IMR-90 (cell line): Measurements from ENCODE around the gene MTR.

Experiments used
- CEBPB ChIP-seq: IDR thresholded peaks from 2 replicates; pipeline ENCODE4 v1.6.1; 2012; ENCODE audit warnings: low read depth, low read length, improper control_type of control experiment
- CHD1 ChIP-seq: IDR thresholded peaks from 2 replicates; pipeline ENCODE4 v1.6.1; 2012; ENCODE audit warnings: low read depth, low read length, improper control_type of control experiment
- FOS ChIP-seq: fragments of 150-350 bp; IDR thresholded peaks from 2 replicates; pipeline ENCODE4 v1.6.1; 2016; ENCODE audit warnings: low read depth, low read length
- MAZ ChIP-seq: IDR thresholded peaks from 2 replicates; pipeline ENCODE4 v1.6.1; 2012; ENCODE audit warnings: low read depth, mild to moderate bottlenecking, low read length, improper control_type of control experiment, moderate library complexity, borderline replicate concordance
- MXI1 ChIP-seq: IDR thresholded peaks from 2 replicates; pipeline ENCODE4 v1.6.1; 2012; ENCODE audit warnings: low read depth, mild to moderate bottlenecking, low read length, moderate library complexity, borderline replicate concordance
- POLR2A ChIP-seq: IDR thresholded peaks from 2 replicates; pipeline ENCODE4 v1.6.1; 2012; ENCODE audit warnings: mild to moderate bottlenecking, low read depth, low read length
- SMC3 ChIP-seq: fragments of 150-350 bp; IDR thresholded peaks from 2 replicates; pipeline ENCODE4 v1.6.1; 2016; ENCODE audit warnings: low read depth, mild to moderate bottlenecking, antibody characterized with exemption, low read length, moderate library complexity
- TF ChIP-seq, protein P1 (sequence below): conservative IDR thresholded peaks from 2 replicates; pipeline ENCODE4 v1.5.1; 2012; ENCODE audit warnings: mild to moderate bottlenecking, low read depth, low read length, improper control_type of control experiment
- TF ChIP-seq, protein P2 (sequence below): fragments of 150-350 bp; IDR thresholded peaks from 2 replicates; pipeline ENCODE4 v1.6.1; 2017; ENCODE audit warnings: mild to moderate bottlenecking, antibody characterized with exemption, low read length, low read depth

DNA sequence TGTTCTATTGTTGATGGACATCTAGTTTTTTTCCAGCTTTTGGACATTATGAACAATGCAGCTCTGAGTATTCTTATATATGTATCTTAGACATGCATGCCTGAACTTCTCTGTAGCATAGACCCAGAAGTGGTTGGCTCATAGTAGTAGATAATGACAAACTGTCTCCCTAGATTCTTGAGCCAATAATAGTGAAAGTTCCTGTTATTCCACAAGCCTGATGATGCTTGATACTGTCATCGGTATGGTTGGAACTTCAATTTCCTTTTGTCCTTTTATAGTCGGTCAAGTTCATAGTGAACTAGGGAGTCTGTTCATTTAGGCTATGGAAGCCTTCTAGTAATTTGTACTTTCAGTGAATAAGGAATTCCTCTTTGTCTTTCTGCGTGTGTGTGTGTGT is 56.8 kb downstream of the MTR start:
- TF ChIP-seq, protein P1, sequence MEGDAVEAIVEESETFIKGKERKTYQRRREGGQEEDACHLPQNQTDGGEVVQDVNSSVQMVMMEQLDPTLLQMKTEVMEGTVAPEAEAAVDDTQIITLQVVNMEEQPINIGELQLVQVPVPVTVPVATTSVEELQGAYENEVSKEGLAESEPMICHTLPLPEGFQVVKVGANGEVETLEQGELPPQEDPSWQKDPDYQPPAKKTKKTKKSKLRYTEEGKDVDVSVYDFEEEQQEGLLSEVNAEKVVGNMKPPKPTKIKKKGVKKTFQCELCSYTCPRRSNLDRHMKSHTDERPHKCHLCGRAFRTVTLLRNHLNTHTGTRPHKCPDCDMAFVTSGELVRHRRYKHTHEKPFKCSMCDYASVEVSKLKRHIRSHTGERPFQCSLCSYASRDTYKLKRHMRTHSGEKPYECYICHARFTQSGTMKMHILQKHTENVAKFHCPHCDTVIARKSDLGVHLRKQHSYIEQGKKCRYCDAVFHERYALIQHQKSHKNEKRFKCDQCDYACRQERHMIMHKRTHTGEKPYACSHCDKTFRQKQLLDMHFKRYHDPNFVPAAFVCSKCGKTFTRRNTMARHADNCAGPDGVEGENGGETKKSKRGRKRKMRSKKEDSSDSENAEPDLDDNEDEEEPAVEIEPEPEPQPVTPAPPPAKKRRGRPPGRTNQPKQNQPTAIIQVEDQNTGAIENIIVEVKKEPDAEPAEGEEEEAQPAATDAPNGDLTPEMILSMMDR, result no peak
- TF ChIP-seq SMC3 (no peak), MXI1 (no peak), POLR2A (no peak), MAZ (no peak), CEBPB (no peak), FOS (no peak), CHD1 (no peak)
- TF ChIP-seq, protein P2, sequence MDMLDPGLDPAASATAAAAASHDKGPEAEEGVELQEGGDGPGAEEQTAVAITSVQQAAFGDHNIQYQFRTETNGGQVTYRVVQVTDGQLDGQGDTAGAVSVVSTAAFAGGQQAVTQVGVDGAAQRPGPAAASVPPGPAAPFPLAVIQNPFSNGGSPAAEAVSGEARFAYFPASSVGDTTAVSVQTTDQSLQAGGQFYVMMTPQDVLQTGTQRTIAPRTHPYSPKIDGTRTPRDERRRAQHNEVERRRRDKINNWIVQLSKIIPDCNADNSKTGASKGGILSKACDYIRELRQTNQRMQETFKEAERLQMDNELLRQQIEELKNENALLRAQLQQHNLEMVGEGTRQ, result no peak
